ENCODE results near the gene FASTK. TPM values are rescaled to one million over a fixed set of nuclear protein-coding genes. Genes with fewer than 3 reads are reported as not detected.

The FASTK gene
- total and polyA plus RNA-seq, 4 donors = 30.9 to 80.7 (median 65.8) TPM

DNA sequence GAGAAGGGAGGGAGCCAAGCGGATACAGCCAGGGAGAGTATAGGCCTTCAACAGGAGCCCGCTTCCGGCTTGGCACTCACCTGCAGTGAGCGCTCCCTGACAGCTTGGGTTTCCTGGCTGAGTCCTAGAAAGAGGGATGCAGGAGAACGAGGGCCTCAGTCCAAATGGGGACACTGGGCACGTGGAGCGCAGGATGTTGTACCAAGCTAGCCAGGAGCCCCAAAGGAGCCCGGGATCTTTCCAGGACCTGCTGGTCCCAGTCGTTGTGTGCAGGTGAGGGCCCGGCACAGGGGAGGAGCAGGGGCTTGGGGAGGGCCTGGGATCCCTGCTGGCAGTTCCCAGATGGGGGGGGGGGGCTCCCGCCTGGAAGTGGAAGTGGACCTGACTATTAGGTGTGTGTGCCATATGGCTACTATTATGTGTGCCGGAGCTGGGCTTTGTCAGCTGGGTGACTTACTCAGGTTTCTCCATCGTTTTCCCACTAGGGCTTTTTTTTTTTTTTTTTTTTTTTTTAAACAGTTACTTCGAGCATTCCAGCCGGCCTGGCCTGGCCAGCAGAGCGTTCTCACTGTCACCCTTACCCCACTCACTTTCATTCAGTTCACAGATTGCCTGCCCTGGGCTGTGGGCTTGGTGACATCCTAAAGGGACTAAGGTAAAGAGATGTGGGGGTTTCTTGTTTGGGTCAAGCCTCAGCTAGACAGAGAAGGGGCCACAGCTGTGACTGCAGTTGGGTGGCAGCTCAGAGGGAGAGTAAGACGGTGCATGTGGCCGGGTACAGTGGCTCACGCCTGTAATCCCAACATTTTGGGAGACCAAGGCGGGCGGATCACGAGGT, 9.5 kb upstream of the FASTK start:
- peaks cover 55% of the 10 kb centered on the region for H3K4me1 ChIP-seq (ENCODE audit: control insufficient read depth, insufficient read depth, low read length)
- no peaks in the 10 kb centered on the region for H3K27me3 ChIP-seq (ENCODE audit: control insufficient read depth, insufficient read depth, low read length)
- no peak overlapping the region for H3K4me3 ChIP-seq (ENCODE audit: low read depth, low read length)
- peak in 1 of 6 donors; percentile 47 for DNase-seq (ENCODE audit: low read depth in 4 of 6, low spot score in 6 of 6)
- H3K27ac ChIP-seq (ENCODE audit: low read depth, low read length) = peak overlapping the region; percentile 73
- no peaks in the 10 kb centered on the region for H3K9me3 ChIP-seq (ENCODE audit: control insufficient read depth, insufficient read depth, low read length)
- H3K36me3 ChIP-seq (ENCODE audit: control insufficient read depth, insufficient read depth, low read length) = peaks cover 41% of the 10 kb centered on the region
- WGBS (ENCODE audit: insufficient coverage) = 79% methylated on average over 11 of the region's 22 CpGs

DNA sequence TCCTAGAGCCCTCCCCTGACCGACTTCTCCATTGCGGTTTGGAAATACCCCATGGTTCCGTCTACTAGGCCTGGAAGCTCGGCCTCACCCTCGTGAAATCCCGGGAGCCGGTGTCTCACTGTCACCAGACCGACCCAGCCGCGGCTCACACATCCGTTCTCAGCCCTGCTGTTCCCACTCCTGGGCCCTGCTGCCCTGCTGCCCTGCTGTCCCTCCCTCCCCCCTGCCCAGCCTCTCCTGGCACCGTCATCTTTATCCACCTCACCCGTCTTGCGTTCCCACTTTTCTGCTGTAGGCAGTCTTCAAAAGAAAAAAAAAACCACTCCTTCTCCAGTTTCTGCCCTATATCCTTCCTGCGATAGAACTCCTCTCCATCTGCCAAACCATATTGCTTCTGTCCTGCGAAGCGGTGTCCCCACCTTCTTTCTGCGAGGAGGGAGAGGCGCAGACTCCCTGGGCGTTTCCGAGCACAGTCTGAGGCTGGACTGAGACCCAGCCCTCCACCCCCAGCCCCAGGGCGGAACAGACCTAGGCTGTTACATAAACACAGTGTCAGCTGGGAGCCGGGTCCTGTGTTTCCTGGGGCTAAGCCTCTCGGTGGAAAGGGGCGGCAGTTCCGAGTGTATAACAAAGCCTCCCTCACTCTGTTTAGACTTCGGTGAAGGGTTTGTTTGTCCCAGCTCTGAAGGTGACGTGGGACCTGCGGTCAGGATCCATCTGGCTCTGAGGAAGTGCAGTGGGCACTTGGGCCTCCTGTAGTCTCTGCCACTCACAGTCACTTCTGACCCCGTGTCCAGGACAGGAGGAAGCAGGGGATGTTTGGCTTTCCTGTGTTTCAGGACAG, 8.5 kb upstream of the FASTK start:
- H3K36me3 ChIP-seq (ENCODE audit: control insufficient read depth, insufficient read depth, low read length) = peaks cover 37% of the 10 kb centered on the region
- DNase-seq (ENCODE audit: low read depth in 4 of 6, low spot score in 6 of 6) = peak in 2 of 6 donors; percentile 13 to 75
- peak overlapping the region; percentile 73 for H3K27ac ChIP-seq (ENCODE audit: low read depth, low read length)
- H3K4me1 ChIP-seq (ENCODE audit: control insufficient read depth, insufficient read depth, low read length) = peaks cover 51% of the 10 kb centered on the region
- no peaks in the 10 kb centered on the region for H3K27me3 ChIP-seq (ENCODE audit: control insufficient read depth, insufficient read depth, low read length)
- WGBS (ENCODE audit: insufficient coverage) = 22% methylated on average over 20 of the region's 30 CpGs
- H3K9me3 ChIP-seq (ENCODE audit: control insufficient read depth, insufficient read depth, low read length) = no peaks in the 10 kb centered on the region
- H3K4me3 ChIP-seq (ENCODE audit: low read depth, low read length) = peak overlapping the region; percentile 14

DNA sequence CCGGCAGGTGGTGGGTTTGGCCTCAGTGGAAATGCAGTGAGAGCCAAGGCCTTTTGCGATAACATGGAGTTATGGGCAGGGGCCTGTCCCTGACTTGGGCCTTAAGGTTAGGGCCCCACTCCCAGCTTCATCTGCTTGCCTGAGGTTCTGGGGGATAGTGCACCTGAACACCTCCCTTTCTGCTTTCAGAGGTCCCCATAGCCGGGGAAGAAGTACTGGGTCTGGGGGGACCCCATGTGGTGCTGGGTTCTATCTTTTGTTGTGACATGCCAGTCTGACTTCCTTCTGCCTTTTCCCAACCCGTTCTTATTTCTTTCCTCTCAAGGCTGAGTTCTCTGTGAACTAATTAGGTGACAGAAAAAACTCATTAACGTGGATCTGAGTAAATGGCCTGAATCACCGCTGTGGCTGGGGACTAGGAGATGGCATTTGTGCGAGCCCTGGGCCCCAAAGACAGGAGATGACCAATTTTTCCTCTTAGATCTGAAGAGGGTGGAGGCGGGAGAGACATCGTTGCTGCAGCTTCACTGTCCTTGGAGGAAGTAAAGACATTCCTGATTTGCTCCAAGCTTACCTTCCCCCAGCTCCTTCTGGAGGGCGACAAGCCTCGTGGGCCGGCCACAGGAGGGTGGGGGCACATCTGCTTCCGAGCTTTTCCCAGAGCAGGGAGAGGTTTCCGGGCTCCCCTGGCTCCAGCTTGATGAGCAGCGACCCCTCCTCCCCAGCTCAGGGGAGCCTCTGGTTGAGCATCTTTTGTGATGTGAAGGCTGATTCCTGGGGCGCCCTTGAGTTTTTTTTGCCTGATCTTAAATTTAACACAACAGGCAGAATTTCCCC, 7.6 kb upstream of the FASTK start:
- 19% methylated on average over 11 of the region's 16 CpGs for WGBS (ENCODE audit: insufficient coverage)
- H3K9me3 ChIP-seq (ENCODE audit: control insufficient read depth, insufficient read depth, low read length) = no peaks in the 10 kb centered on the region
- no peaks in the 10 kb centered on the region for H3K27me3 ChIP-seq (ENCODE audit: control insufficient read depth, insufficient read depth, low read length)
- H3K27ac ChIP-seq (ENCODE audit: low read depth, low read length) = peak overlapping the region; percentile 73
- H3K36me3 ChIP-seq (ENCODE audit: control insufficient read depth, insufficient read depth, low read length) = peaks cover 34% of the 10 kb centered on the region
- DNase-seq (ENCODE audit: low read depth in 4 of 6, low spot score in 6 of 6) = peak in 2 of 6 donors; percentile 31 to 55
- peaks cover 57% of the 10 kb centered on the region for H3K4me1 ChIP-seq (ENCODE audit: control insufficient read depth, insufficient read depth, low read length)
- peak overlapping the region; percentile 74 for H3K4me3 ChIP-seq (ENCODE audit: low read depth, low read length)

GRCh38 chr7:151087245-151088018, 6.8 kb upstream of the FASTK start:
- no peaks in the 10 kb centered on the region for H3K9me3 ChIP-seq (ENCODE audit: control insufficient read depth, insufficient read depth, low read length)
- H3K27ac ChIP-seq (ENCODE audit: low read depth, low read length) = peak overlapping the region; percentile 80
- H3K4me3 ChIP-seq (ENCODE audit: low read depth, low read length) = peak overlapping the region; percentile 74
- DNase-seq (ENCODE audit: low read depth in 4 of 6, low spot score in 6 of 6) = peak in 2 of 6 donors; percentile 76 to 87
- H3K4me1 ChIP-seq (ENCODE audit: control insufficient read depth, insufficient read depth, low read length) = peaks cover 64% of the 10 kb centered on the region
- no peaks in the 10 kb centered on the region for H3K27me3 ChIP-seq (ENCODE audit: control insufficient read depth, insufficient read depth, low read length)
- under 1% methylated on average over 70 of the region's 70 CpGs for WGBS (ENCODE audit: insufficient coverage)
- peaks cover 35% of the 10 kb centered on the region for H3K36me3 ChIP-seq (ENCODE audit: control insufficient read depth, insufficient read depth, low read length)

GRCh38 chr7:151086802-151087244, 6.2 kb upstream of the FASTK start:
- H3K4me3 ChIP-seq (ENCODE audit: low read depth, low read length) = peak overlapping the region; percentile 74
- peaks cover 35% of the 10 kb centered on the region for H3K36me3 ChIP-seq (ENCODE audit: control insufficient read depth, insufficient read depth, low read length)
- H3K27me3 ChIP-seq (ENCODE audit: control insufficient read depth, insufficient read depth, low read length) = no peaks in the 10 kb centered on the region
- DNase-seq (ENCODE audit: low read depth in 4 of 6, low spot score in 6 of 6) = peak in 2 of 6 donors; percentile 72 to 73
- H3K9me3 ChIP-seq (ENCODE audit: control insufficient read depth, insufficient read depth, low read length) = no peaks in the 10 kb centered on the region
- peaks cover 70% of the 10 kb centered on the region for H3K4me1 ChIP-seq (ENCODE audit: control insufficient read depth, insufficient read depth, low read length)
- WGBS (ENCODE audit: insufficient coverage) = 0% methylated on average over 56 of the region's 56 CpGs
- peak overlapping the region; percentile 80 for H3K27ac ChIP-seq (ENCODE audit: low read depth, low read length)

DNA sequence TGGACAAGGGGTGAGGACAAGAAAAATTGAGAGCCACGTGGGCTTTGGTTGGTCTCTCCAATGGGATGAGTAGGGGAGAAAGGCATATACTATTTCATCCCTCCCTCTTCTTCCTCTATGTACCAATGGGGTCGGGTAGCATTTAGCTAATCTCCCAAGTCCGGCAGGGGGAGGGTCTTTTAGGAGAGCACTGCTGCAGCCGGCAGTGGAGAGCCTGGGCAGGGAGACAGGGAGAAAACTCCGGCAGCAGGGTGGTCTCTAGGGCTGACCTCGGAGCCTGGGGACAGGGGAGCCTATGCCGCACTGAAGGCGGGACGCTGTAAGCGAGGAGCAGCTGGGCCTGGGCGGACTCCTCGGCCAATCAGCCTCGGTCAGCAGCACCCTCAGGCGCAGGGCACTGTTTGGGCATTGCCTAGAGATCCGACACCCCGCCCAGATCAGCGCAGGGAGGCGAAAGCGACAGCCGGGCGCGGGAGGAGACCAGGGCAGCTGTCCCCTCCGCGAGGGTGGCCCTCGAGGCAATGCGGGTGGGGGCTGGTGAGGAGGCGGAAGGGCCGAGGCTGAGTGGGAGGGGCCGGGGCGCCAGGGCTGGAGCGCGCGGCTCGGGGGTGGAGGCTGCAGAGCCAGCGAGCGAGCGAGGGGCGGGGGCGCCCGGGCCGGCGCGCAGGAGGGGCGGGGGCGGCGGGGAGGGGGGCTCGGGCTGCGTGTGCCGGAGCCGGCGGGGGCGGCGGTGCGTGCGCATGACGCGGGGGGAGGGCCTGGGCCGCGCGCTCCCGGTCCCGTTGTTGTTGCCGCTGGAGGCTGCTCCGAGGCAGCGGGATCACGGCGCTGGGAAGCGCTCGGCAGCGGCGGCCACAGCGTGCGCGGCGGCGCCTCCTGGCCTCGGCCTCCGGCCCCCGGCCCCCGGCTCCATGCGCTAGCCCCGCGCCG, 5.3 kb upstream of the FASTK start, which contains the start of gene AGAP3:
AGAP3 (plus strand) TSS at position 785 of the 930 bp plus-strand sequence. CDS start 267 bp downstream, outside the sequence.
- Histone ChIP-seq H3K4me3 (ENCODE audit: low read depth, low read length) (peak within 1 kb of the TSS; percentile 74), H3K27me3 (ENCODE audit: control insufficient read depth, insufficient read depth, low read length) (no peaks in the 10 kb centered on the region), H3K27ac (ENCODE audit: low read depth, low read length) (peak within 1 kb of the TSS; percentile 97), H3K4me1 (ENCODE audit: control insufficient read depth, insufficient read depth, low read length) (peaks cover 72% of the 10 kb centered on the region), H3K9me3 (ENCODE audit: control insufficient read depth, insufficient read depth, low read length) (no peaks in the 10 kb centered on the region), H3K36me3 (ENCODE audit: control insufficient read depth, insufficient read depth, low read length) (peaks cover 36% of the 10 kb centered on the region)
- WGBS (ENCODE audit: insufficient coverage) = under 1% methylated on average over 72 of the region's 84 CpGs
- DNase-seq (ENCODE audit: low read depth in 4 of 6, low spot score in 6 of 6) = peak in 5 of 6 donors; percentile 53 to 94 (median 76)

DNA sequence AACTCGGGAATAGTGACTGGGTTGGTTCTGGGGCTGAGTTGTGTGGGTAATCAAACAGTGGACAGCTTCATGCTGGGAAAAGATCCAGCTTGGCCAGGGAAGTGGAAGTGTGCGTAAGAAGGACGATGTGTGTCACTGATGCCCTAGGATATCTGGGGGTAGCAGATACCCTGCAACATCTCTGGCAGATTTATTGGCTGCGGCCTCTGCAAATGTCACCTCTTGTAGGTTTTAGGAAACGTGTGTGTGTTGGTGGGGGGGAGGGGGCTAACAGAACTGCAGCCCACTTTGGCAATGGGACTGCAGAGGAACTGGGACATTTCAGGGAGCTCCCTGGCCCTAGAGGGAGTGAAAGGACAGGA, 4.7 kb upstream of the FASTK start:
- H3K4me3 ChIP-seq (ENCODE audit: low read depth, low read length) = peak overlapping the region; percentile 68
- peak overlapping the region; percentile 97 for H3K27ac ChIP-seq (ENCODE audit: low read depth, low read length)

DNA sequence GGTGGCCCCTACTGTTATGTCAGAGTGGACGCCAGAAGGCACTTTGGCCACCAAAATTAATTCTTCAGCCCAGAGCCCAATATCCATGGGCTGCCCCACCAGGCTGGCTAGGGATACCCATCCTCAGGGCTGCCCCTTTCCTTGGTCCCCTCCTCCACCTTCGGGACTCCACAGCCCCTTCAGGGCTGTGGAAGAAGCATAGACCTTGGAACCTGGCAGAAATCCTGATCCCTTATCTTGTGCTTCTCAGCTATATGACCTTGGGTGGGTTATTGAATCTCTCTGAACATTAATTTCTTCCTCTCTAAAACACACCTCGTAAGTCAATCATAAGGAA, 3.2 kb upstream of the FASTK start:
- no peak for DNase-seq (ENCODE audit: low read depth in 4 of 6, low spot score in 6 of 6)
- Histone ChIP-seq H3K27me3 (ENCODE audit: control insufficient read depth, insufficient read depth, low read length) (no peaks in the 10 kb centered on the region), H3K4me1 (ENCODE audit: control insufficient read depth, insufficient read depth, low read length) (peaks cover 70% of the 10 kb centered on the region), H3K27ac (ENCODE audit: low read depth, low read length) (peak overlapping the region; percentile 33), H3K9me3 (ENCODE audit: control insufficient read depth, insufficient read depth, low read length) (no peaks in the 10 kb centered on the region), H3K4me3 (ENCODE audit: low read depth, low read length) (peak overlapping the region; percentile 68), H3K36me3 (ENCODE audit: control insufficient read depth, insufficient read depth, low read length) (peaks cover 31% of the 10 kb centered on the region)
- 11% methylated on average over 2 of the region's 3 CpGs for WGBS (ENCODE audit: insufficient coverage)

More for the DNA sequence above, 4.7 kb upstream of the FASTK start:
- Histone ChIP-seq H3K36me3 (ENCODE audit: control insufficient read depth, insufficient read depth, low read length) (peaks cover 34% of the 10 kb centered on the region), H3K4me1 (ENCODE audit: control insufficient read depth, insufficient read depth, low read length) (peaks cover 70% of the 10 kb centered on the region), H3K27me3 (ENCODE audit: control insufficient read depth, insufficient read depth, low read length) (no peaks in the 10 kb centered on the region), H3K9me3 (ENCODE audit: control insufficient read depth, insufficient read depth, low read length) (no peaks in the 10 kb centered on the region)
- 33% methylated on average over 5 of the region's 5 CpGs for WGBS (ENCODE audit: insufficient coverage)
- DNase-seq (ENCODE audit: low read depth in 4 of 6, low spot score in 6 of 6) = no peak

Data from spinal cord (tissue), 10 donors.